ENCODE measurements around the gene CORO7.

DNA sequence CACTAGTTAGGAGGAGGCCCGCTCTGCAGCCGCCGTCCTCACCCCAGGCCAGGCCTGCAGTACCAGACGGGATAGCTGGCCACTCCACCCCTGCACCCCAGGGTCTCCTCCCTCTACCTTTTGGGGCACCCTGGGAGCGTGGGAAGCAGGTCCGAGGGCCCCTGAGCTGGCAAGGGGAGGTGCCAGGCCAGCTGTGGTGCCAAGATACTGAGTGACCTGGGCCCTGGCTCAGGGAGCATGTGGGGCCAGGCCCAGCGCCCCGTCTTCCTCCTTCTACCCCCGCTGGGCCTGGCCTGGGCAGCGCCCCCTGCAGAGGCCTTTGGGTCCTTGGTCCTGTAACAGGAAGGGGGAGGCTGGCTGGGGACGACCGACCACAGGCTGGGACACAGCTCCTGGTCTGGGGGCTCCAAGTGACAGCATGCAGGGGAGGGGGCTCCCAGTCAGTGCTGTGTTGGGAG lies 78.2 kb downstream of the CORO7 start:
- TF ChIP-seq TAF1 (IDR thresholded peaks at IDR 0.05; ENCODE audit: borderline replicate concordance, insufficient read depth, low read length) (no peak), POLR2AphosphoS5 (IDR thresholded peaks at IDR 0.05; ENCODE audit: low read depth, low read length) (no peak), FOXP2 (optimal IDR thresholded peaks at IDR 0.05; ENCODE audit: borderline replicate concordance, extremely low read depth, extremely low read length, insufficient read depth) (no peak)

Measured in PFSK-1 (cell line).